Body of pancreas (tissue), 4 donors: Measurements from ENCODE around the gene OR52K2.

Source experiments
- CTCF ChIP-seq, 7 experiments: fragments of 450-650 bp in 4 of 7; fragments of 200-600 bp in 3 of 7; sonication (generic) in 3 of 7; IDR thresholded peaks; one replicate each; pipeline ENCODE4 v1.5.1; 2016 to 2019; ENCODE audit warnings: antibody characterized with exemption in 7 of 7
- POLR2A ChIP-seq, 3 donors: fragments of 450-650 bp; IDR thresholded peaks; one replicate each; pipeline ENCODE4 v1.6.1; 2016; ENCODE audit warnings: antibody characterized with exemption in 3 of 3, mild to moderate bottlenecking in 2 of 3

- TF ChIP-seq CTCF (IDR thresholded peaks at IDR 0.05), result no peak
- no peak for TF ChIP-seq POLR2A (IDR thresholded peaks at IDR 0.05)
Observed at GRCh38 chr11:4481240-4481582, 32.1 kb downstream of the OR52K2 start.
